ENCODE results near the gene PDXK.
A peak's percentile ranks its signal among the peaks of the same experiment; 100 is the strongest.

Gene PDXK

DNA sequence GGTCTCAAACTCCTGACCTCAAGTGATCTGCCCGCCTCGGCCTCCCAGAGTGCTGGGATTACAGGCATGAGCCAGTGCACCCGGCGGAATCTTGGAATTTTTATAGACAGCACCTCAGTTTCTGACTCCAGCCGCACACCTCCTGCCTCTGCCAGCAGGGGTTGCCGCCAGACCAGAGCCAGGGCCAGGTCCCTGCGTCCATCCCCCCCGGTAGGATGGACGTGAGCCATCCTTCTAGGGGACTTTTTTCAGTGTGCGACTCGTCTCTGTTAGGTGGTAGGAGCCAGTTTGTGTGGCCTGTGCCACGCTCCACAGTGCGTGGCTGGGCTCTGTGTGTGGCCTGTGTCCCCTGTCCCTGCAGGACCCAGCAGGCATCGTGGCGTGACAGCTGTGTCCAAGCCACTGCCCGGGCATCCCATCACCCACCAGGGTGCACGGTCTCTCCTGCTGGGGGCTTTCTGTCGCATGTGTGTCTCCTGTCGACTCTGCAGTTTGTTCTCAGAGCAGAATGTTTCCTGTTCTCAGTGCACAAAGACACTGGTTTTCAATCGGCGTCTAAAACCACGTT, 41.5 kb downstream of the PDXK start:
- H3K4me3 ChIP-seq (ENCODE audit: low read length): no peak overlapping the region
- no peak for DNase-seq (ENCODE audit: low read depth)
- TF ChIP-seq CTCF (conservative IDR thresholded peaks at IDR 0.05; ENCODE audit: low read depth, low read length): peak; percentile 29

GRCh38 chr21:43761886-43762285, 43.0 kb downstream of the PDXK start:
- H3K4me3 ChIP-seq (ENCODE audit: low read length): no peak overlapping the region
- no peak for TF ChIP-seq CTCF (conservative IDR thresholded peaks at IDR 0.05; ENCODE audit: low read depth, low read length)
- DNase-seq (ENCODE audit: low read depth): no peak

- no peak overlapping the region for H3K4me3 ChIP-seq (ENCODE audit: low read length)
- TF ChIP-seq CTCF (conservative IDR thresholded peaks at IDR 0.05; ENCODE audit: low read depth, low read length): no peak
- DNase-seq (ENCODE audit: low read depth): no peak
Observed at GRCh38 chr21:43762303-43763128, 43.6 kb downstream of the PDXK start.

DNA sequence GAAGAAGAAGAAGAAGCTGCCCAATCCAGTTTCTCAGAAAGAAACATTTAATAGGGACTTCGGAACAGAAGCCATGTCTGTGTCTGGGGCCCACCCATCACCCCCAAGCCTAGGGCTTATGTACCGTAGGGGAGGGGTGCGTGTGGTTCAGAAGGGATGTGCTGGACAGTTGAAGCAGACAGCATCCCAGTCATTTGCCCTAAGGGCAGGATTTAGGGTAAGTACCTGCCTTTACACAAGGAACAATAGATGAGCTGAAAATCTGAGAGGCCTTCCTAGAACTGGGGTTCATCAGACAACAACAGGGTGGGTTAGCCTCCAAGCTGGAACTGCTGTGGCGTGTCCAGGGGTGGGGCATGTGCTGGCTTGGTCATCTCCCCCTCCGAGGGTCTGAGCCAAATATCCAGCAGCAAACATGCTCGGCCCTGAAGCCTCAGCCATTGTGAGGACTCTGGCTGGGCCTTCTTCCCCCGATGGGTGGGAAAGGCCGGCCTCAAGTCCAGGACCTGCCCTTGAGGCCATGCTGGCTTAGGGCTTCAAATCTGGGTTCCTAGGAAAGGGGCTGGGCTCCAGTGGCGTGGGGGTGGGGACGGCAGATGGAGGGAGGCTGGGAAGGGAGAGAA, 45.1 kb downstream of the PDXK start:
- TF ChIP-seq CTCF (conservative IDR thresholded peaks at IDR 0.05; ENCODE audit: low read depth, low read length): no peak
- DNase-seq (ENCODE audit: low read depth): no peak
- H3K4me3 ChIP-seq (ENCODE audit: low read length): no peak overlapping the region

DNA sequence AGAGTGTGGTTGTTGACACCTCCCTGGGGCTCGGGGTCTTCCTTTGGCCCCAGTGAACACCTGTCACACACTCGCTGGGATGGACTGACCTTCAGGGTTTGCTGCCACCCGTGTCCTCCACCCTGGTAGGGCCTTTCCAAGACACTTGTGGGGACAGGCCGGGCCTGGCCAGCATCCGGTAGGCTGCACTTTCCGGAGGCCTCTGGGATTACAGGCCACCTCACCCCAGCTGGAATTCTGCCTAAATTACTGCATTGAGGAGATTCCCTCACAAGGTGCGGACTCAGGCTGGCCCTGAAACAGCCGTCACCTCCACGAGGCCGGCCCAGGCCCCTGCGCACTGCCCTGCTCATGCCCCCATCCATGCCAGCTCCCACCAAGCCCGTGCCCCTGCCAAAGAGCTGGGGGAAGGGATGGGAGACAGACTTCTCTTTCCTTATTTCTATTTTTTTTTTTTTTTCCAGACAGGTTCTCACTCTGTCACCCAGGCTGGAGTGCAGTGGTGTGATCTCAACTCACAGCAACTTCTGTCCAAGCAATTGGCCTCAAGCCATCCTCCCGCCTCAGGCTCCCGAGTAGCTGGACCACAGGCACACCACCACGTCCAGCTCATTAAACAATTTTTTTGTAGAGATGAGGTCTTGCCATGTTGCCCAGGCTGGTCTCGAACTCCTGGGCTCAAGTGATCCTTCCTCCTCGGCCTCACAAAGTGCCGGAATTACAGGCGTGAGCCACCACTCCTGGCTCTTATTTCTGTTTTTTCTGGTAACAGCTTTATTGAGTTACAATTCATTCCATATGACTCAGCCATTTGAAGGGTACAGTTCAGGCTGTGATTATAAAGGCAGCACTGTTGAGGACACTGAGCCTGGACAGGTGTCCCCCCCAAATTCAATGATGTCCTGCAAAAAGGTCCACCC, 45.9 kb downstream of the PDXK start:
- DNase-seq (ENCODE audit: low read depth): no peak
- no peak for TF ChIP-seq CTCF (conservative IDR thresholded peaks at IDR 0.05; ENCODE audit: low read depth, low read length)
- H3K4me3 ChIP-seq (ENCODE audit: low read length): no peak overlapping the region

DNA sequence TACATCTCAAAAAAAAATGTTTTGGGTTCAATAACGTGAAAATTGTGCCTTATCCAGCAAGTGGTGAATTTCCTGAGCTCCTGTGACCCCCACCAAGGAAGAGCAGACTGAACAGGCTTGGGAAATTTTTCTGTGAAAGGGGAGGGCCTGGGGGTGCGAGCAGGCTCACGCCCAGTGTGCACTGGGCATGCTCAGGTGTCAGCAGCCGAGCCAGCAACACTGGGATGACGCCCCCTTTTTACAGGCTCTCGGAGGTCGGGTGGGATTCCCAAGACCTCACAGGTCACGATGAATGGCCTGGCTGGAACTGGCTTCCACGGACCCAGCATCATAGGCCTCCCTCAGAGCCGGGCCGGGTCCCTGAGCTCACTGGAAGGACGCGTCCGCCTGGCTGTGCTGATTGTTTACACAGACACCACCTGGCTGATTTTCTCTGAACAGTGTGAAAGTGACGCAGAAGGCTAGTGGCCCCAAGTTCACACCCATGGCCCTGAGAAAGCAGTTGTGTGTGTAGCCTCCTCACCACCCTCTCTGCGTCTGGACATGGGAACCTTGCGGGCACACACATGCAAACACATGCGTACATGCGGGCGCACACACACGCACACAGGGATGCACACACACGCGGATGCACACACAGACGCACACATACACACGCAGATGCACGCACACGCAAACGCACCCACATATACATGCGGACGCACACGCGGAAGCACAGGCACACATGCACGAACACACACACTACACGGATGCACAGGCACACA, 48.0 kb downstream of the PDXK start:
- TF ChIP-seq CTCF (conservative IDR thresholded peaks at IDR 0.05; ENCODE audit: low read depth, low read length): no peak
- no peak for DNase-seq (ENCODE audit: low read depth)

More for the DNA sequence above, 48.0 kb downstream of the PDXK start:
- no peak overlapping the region for H3K4me3 ChIP-seq (ENCODE audit: low read length)
